Measurements from ENCODE around the gene MS4A6A. TPM values are rescaled to one million over a fixed set of nuclear protein-coding genes. Genes with fewer than 3 reads are reported as not detected.
"Not testable (repeated sequence)": the region's sequence is repeated elsewhere in the genome, so short reads cannot be mapped to it uniquely, and the experiment has no call there.

Gene MS4A6A
- total RNA-seq, 1 experiment from 2014 or later: not detected

GRCh38 chr11:60129853-60130252 is 53.0 kb downstream of the MS4A6A start:
- no peak for DNase-seq (ENCODE audit: low read depth)

GRCh38 chr11:60128866-60129265 is 54.0 kb downstream of the MS4A6A start:
- DNase-seq (ENCODE audit: low read depth): not testable (repeated sequence)

- DNase-seq (ENCODE audit: low read depth): no peak
Observed at GRCh38 chr11:60128376-60128775, 54.5 kb downstream of the MS4A6A start.

- DNase-seq (ENCODE audit: low read depth): peak; percentile 67
Observed at GRCh38 chr11:60127311-60127811, 55.5 kb downstream of the MS4A6A start.

- DNase-seq (ENCODE audit: low read depth): peak; percentile 63
Observed at GRCh38 chr11:60125956-60126585, 56.8 kb downstream of the MS4A6A start.

GRCh38 chr11:60124802-60125432 is 58.0 kb downstream of the MS4A6A start:
- DNase-seq (ENCODE audit: low read depth): no peak

Other genes with a start within 250 kb of the MS4A6A start
- gene OOSP1, start 244.7 kb downstream of the MS4A6A start, total RNA-seq (2014; rRNA removed; shearing (Covaris generic)): not detected in 2 replicates
- not detected in 2 replicates for gene OOSP4A, start 219.1 kb downstream of the MS4A6A start, total RNA-seq (2014; rRNA removed; shearing (Covaris generic))
- gene OOSP4B, start 165.9 kb downstream of the MS4A6A start, total RNA-seq (2014; rRNA removed; shearing (Covaris generic)): not detected in 2 replicates
- gene OOSP2, start 142.7 kb downstream of the MS4A6A start, total RNA-seq (2014; rRNA removed; shearing (Covaris generic)): not detected in 2 replicates
- not detected in 2 replicates for gene MS4A3, start 126.4 kb downstream of the MS4A6A start, total RNA-seq (2014; rRNA removed; shearing (Covaris generic))
- not detected in 2 replicates for gene MS4A2, start 94.4 kb downstream of the MS4A6A start, total RNA-seq (2014; rRNA removed; shearing (Covaris generic))
- gene MS4A4E, start 60.1 kb upstream of the MS4A6A start, total RNA-seq (2014; rRNA removed; shearing (Covaris generic)): not detected in 2 replicates
- gene MS4A4A, start 97.6 kb upstream of the MS4A6A start, total RNA-seq (2014; rRNA removed; shearing (Covaris generic)): 33.0 and 50.9 TPM in 2 replicates
- 25.8 and 38.5 TPM in 2 replicates for gene MS4A6E, start 144.2 kb upstream of the MS4A6A start, total RNA-seq (2014; rRNA removed; shearing (Covaris generic))
- not detected in 2 replicates for gene MS4A7, start 195.4 kb upstream of the MS4A6A start, total RNA-seq (2014; rRNA removed; shearing (Covaris generic))
- not detected in 2 replicates for gene MS4A14, start 213.4 kb upstream of the MS4A6A start, total RNA-seq (2014; rRNA removed; shearing (Covaris generic))
- not detected in 2 replicates for gene MS4A5, start 246.5 kb upstream of the MS4A6A start, total RNA-seq (2014; rRNA removed; shearing (Covaris generic))